ENCODE results near the gene FGF9.

The FGF9 gene

GRCh38 chr13:21668732-21669275 is 2.1 kb upstream of the FGF9 start:
- H3K4me1 ChIP-seq (ENCODE audit: control insufficient read depth, insufficient read depth, low read length) = peaks cover 2% of the 10 kb centered on the region
- H3K9ac ChIP-seq (ENCODE audit: low read length) = no peak overlapping the region
- no peaks in the 10 kb centered on the region for H3K36me3 ChIP-seq (ENCODE audit: control insufficient read depth, insufficient read depth, low read length)
- peak overlapping the region; percentile 84 for H3K4me3 ChIP-seq (ENCODE audit: low read length)
- H3K27ac ChIP-seq (ENCODE audit: low read depth, low read length) = no peak overlapping the region
- H3K27me3 ChIP-seq (ENCODE audit: control insufficient read depth, insufficient read depth, low read length) = peaks cover 10% of the 10 kb centered on the region

GRCh38 chr13:21670006-21670882 is 629 bp upstream of the FGF9 start:
- peaks cover 10% of the 10 kb centered on the region for H3K27me3 ChIP-seq (ENCODE audit: control insufficient read depth, insufficient read depth, low read length)
- no peaks in the 10 kb centered on the region for H3K36me3 ChIP-seq (ENCODE audit: control insufficient read depth, insufficient read depth, low read length)
- no peak overlapping the region for H3K9ac ChIP-seq (ENCODE audit: low read length)
- peak overlapping the region; percentile 84 for H3K4me3 ChIP-seq (ENCODE audit: low read length)
- H3K4me1 ChIP-seq (ENCODE audit: control insufficient read depth, insufficient read depth, low read length) = peaks cover 2% of the 10 kb centered on the region
- no peak overlapping the region for H3K27ac ChIP-seq (ENCODE audit: low read depth, low read length)

- peaks cover 2% of the 10 kb centered on the region for H3K4me1 ChIP-seq (ENCODE audit: control insufficient read depth, insufficient read depth, low read length)
- H3K36me3 ChIP-seq (ENCODE audit: control insufficient read depth, insufficient read depth, low read length) = no peaks in the 10 kb centered on the region
- peaks cover 12% of the 10 kb centered on the region for H3K27me3 ChIP-seq (ENCODE audit: control insufficient read depth, insufficient read depth, low read length)
- H3K27ac ChIP-seq (ENCODE audit: low read depth, low read length) = no peak overlapping the region
- H3K4me3 ChIP-seq (ENCODE audit: low read length) = peak overlapping the region; percentile 84
- H3K9ac ChIP-seq (ENCODE audit: low read length) = no peak overlapping the region
Observed at GRCh38 chr13:21671620-21672286, 880 bp downstream of the FGF9 start.

GRCh38 chr13:21672287-21672680 is 1.4 kb downstream of the FGF9 start:
- peaks cover 12% of the 10 kb centered on the region for H3K27me3 ChIP-seq (ENCODE audit: control insufficient read depth, insufficient read depth, low read length)
- no peaks in the 10 kb centered on the region for H3K36me3 ChIP-seq (ENCODE audit: control insufficient read depth, insufficient read depth, low read length)
- no peak overlapping the region for H3K27ac ChIP-seq (ENCODE audit: low read depth, low read length)
- peak overlapping the region; percentile 84 for H3K4me3 ChIP-seq (ENCODE audit: low read length)
- H3K9ac ChIP-seq (ENCODE audit: low read length) = no peak overlapping the region
- H3K4me1 ChIP-seq (ENCODE audit: control insufficient read depth, insufficient read depth, low read length) = peaks cover 2% of the 10 kb centered on the region

- H3K4me3 ChIP-seq (ENCODE audit: low read length) = peak overlapping the region; percentile 84
- no peak overlapping the region for H3K27ac ChIP-seq (ENCODE audit: low read depth, low read length)
- H3K27me3 ChIP-seq (ENCODE audit: control insufficient read depth, insufficient read depth, low read length) = peaks cover 12% of the 10 kb centered on the region
- H3K9ac ChIP-seq (ENCODE audit: low read length) = no peak overlapping the region
- H3K4me1 ChIP-seq (ENCODE audit: control insufficient read depth, insufficient read depth, low read length) = peaks cover 2% of the 10 kb centered on the region
- H3K36me3 ChIP-seq (ENCODE audit: control insufficient read depth, insufficient read depth, low read length) = no peaks in the 10 kb centered on the region
Observed at GRCh38 chr13:21672796-21673538, 2.1 kb downstream of the FGF9 start.

GRCh38 chr13:21673539-21673788 is 2.6 kb downstream of the FGF9 start:
- H3K9ac ChIP-seq (ENCODE audit: low read length) = no peak overlapping the region
- peaks cover 12% of the 10 kb centered on the region for H3K27me3 ChIP-seq (ENCODE audit: control insufficient read depth, insufficient read depth, low read length)
- H3K27ac ChIP-seq (ENCODE audit: low read depth, low read length) = no peak overlapping the region
- no peaks in the 10 kb centered on the region for H3K36me3 ChIP-seq (ENCODE audit: control insufficient read depth, insufficient read depth, low read length)
- H3K4me3 ChIP-seq (ENCODE audit: low read length) = peak overlapping the region; percentile 84
- H3K4me1 ChIP-seq (ENCODE audit: control insufficient read depth, insufficient read depth, low read length) = peaks cover 2% of the 10 kb centered on the region

GRCh38 chr13:21673789-21674489 is 3.1 kb downstream of the FGF9 start:
- Histone ChIP-seq H3K9ac (ENCODE audit: low read length) (no peak overlapping the region), H3K36me3 (ENCODE audit: control insufficient read depth, insufficient read depth, low read length) (no peaks in the 10 kb centered on the region), H3K27me3 (ENCODE audit: control insufficient read depth, insufficient read depth, low read length) (peaks cover 9% of the 10 kb centered on the region), H3K4me3 (ENCODE audit: low read length) (peak overlapping the region; percentile 84), H3K27ac (ENCODE audit: low read depth, low read length) (no peak overlapping the region), H3K4me1 (ENCODE audit: control insufficient read depth, insufficient read depth, low read length) (peaks cover 2% of the 10 kb centered on the region)

GRCh38 chr13:21674490-21675009 is 3.7 kb downstream of the FGF9 start:
- Histone ChIP-seq H3K36me3 (ENCODE audit: control insufficient read depth, insufficient read depth, low read length) (no peaks in the 10 kb centered on the region), H3K27ac (ENCODE audit: low read depth, low read length) (no peak overlapping the region), H3K27me3 (ENCODE audit: control insufficient read depth, insufficient read depth, low read length) (peaks cover 9% of the 10 kb centered on the region), H3K4me3 (ENCODE audit: low read length) (peak overlapping the region; percentile 69), H3K9ac (ENCODE audit: low read length) (no peak overlapping the region), H3K4me1 (ENCODE audit: control insufficient read depth, insufficient read depth, low read length) (peaks cover 2% of the 10 kb centered on the region)

GRCh38 chr13:21675095-21675991 is 4.5 kb downstream of the FGF9 start:
- H3K9ac ChIP-seq (ENCODE audit: low read length) = no peak overlapping the region
- H3K27me3 ChIP-seq (ENCODE audit: control insufficient read depth, insufficient read depth, low read length) = peaks cover 9% of the 10 kb centered on the region
- no peak overlapping the region for H3K27ac ChIP-seq (ENCODE audit: low read depth, low read length)
- H3K4me1 ChIP-seq (ENCODE audit: control insufficient read depth, insufficient read depth, low read length) = peaks cover 2% of the 10 kb centered on the region
- peak overlapping the region; percentile 64 for H3K4me3 ChIP-seq (ENCODE audit: low read length)
- no peaks in the 10 kb centered on the region for H3K36me3 ChIP-seq (ENCODE audit: control insufficient read depth, insufficient read depth, low read length)

- Histone ChIP-seq H3K9ac (ENCODE audit: low read length) (no peak overlapping the region), H3K27me3 (ENCODE audit: control insufficient read depth, insufficient read depth, low read length) (peaks cover 9% of the 10 kb centered on the region), H3K36me3 (ENCODE audit: control insufficient read depth, insufficient read depth, low read length) (no peaks in the 10 kb centered on the region), H3K4me1 (ENCODE audit: control insufficient read depth, insufficient read depth, low read length) (peaks cover 2% of the 10 kb centered on the region), H3K4me3 (ENCODE audit: low read length) (no peak overlapping the region), H3K27ac (ENCODE audit: low read depth, low read length) (no peak overlapping the region)
Observed at GRCh38 chr13:21676611-21677021, 5.7 kb downstream of the FGF9 start.

- H3K27me3 ChIP-seq (ENCODE audit: control insufficient read depth, insufficient read depth, low read length) = peaks cover 7% of the 10 kb centered on the region
- no peak overlapping the region for H3K9ac ChIP-seq (ENCODE audit: low read length)
- no peaks in the 10 kb centered on the region for H3K36me3 ChIP-seq (ENCODE audit: control insufficient read depth, insufficient read depth, low read length)
- H3K27ac ChIP-seq (ENCODE audit: low read depth, low read length) = no peak overlapping the region
- H3K4me3 ChIP-seq (ENCODE audit: low read length) = no peak overlapping the region
- H3K4me1 ChIP-seq (ENCODE audit: control insufficient read depth, insufficient read depth, low read length) = peaks cover 2% of the 10 kb centered on the region
Observed at GRCh38 chr13:21677075-21677623, 6.3 kb downstream of the FGF9 start.

All from rectal smooth muscle tissue (tissue), 1 donor.